Cardiac fibroblast (primary cell): Measurements from ENCODE around the gene OSBPL9.
A peak's percentile ranks its signal among the peaks of the same experiment; 100 is the strongest.

Source experiments
- DNase-seq, 2 donors: peaks; one replicate each; pipeline versions ENCODE4 v3.0.0 to v3.0.0-alpha.2; 2010; ENCODE audit warnings: low read depth in 2 of 2
- H3K4me3 ChIP-seq, 2 donors: replicated peaks in 1 of 2; 1 replicate in 1 of 2; 2 replicates in 1 of 2; pipeline ENCODE4 v1.5.1; 2011; ENCODE audit warnings: low read depth in 2 of 2, low read length in 2 of 2, mild to moderate bottlenecking in 2 of 2, moderate library complexity in 1 of 2
- TF ChIP-seq, protein P1 (sequence below): IDR thresholded peaks from one replicate; pipeline ENCODE4 v1.5.1; 2011; ENCODE audit warnings: low read depth, mild to moderate bottlenecking, low read length, inconsistent platforms

The OSBPL9 gene

GRCh38 chr1:51651552-51651942 is 34.7 kb downstream of the OSBPL9 start:
- TF ChIP-seq, protein P1, sequence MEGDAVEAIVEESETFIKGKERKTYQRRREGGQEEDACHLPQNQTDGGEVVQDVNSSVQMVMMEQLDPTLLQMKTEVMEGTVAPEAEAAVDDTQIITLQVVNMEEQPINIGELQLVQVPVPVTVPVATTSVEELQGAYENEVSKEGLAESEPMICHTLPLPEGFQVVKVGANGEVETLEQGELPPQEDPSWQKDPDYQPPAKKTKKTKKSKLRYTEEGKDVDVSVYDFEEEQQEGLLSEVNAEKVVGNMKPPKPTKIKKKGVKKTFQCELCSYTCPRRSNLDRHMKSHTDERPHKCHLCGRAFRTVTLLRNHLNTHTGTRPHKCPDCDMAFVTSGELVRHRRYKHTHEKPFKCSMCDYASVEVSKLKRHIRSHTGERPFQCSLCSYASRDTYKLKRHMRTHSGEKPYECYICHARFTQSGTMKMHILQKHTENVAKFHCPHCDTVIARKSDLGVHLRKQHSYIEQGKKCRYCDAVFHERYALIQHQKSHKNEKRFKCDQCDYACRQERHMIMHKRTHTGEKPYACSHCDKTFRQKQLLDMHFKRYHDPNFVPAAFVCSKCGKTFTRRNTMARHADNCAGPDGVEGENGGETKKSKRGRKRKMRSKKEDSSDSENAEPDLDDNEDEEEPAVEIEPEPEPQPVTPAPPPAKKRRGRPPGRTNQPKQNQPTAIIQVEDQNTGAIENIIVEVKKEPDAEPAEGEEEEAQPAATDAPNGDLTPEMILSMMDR, result no peak
- no peak overlapping the region for H3K4me3 ChIP-seq
- DNase-seq, result no peak

- TF ChIP-seq, protein P1, result no peak
- no peak for DNase-seq
- H3K4me3 ChIP-seq, result no peak overlapping the region
These were observed 35.7 kb downstream of the OSBPL9 start for GRCh38 chr1:51652599-51652998.

GRCh38 chr1:51653127-51653526 is 36.2 kb downstream of the OSBPL9 start:
- no peak for DNase-seq
- TF ChIP-seq, protein P1, result no peak
- no peak overlapping the region for H3K4me3 ChIP-seq

- no peak for DNase-seq
- no peak overlapping the region for H3K4me3 ChIP-seq
- TF ChIP-seq, protein P1, result no peak
These were observed 37.1 kb downstream of the OSBPL9 start for GRCh38 chr1:51654000-51654399.

GRCh38 chr1:51656374-51656773 is 39.5 kb downstream of the OSBPL9 start:
- TF ChIP-seq, protein P1, result no peak
- H3K4me3 ChIP-seq, result no peak overlapping the region
- no peak for DNase-seq

GRCh38 chr1:51660580-51660979 is 43.7 kb downstream of the OSBPL9 start:
- TF ChIP-seq, protein P1, result no peak
- DNase-seq, result no peak
- H3K4me3 ChIP-seq, result no peak overlapping the region

DNA sequence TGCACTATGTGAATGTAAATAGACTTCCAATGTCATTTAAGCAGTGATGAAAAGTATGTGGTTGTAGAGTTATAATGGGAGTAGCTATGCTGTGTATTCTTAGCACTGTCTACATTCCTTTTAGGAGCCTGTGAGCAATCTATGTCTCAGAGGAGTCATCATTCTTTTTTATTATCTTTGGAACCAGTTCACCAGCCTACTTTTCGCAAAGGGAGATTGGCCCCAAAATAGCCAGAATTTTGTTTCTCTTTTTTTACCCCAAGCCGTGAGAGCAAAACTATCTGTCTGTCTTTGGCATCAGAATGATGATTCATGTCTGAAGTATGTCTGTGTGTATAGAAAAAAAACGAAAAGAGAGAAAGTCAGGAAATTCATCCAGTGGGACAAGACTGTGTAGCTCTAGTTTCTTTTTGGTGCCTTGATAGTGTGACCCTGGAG is 44.2 kb downstream of the OSBPL9 start:
- DNase-seq, result peak; percentile 94 to 98
- no peak overlapping the region for H3K4me3 ChIP-seq
- TF ChIP-seq, protein P1, result no peak
